Breast epithelium (tissue), 3 donors: ENCODE results near the gene MAPK10.

Source experiments
- POLR2A ChIP-seq: fragments of 450-650 bp; IDR thresholded peaks from one replicate; pipeline ENCODE4 v1.6.1; 2016; ENCODE audit warnings: antibody characterized with exemption, mild to moderate bottlenecking, moderate library complexity
- TF ChIP-seq, protein P1 (sequence below), 3 donors: fragments of 450-650 bp; IDR thresholded peaks; one replicate each; pipeline ENCODE4 v1.5.1; 2016 to 2017; ENCODE audit warnings: antibody characterized with exemption in 3 of 3, mild to moderate bottlenecking in 3 of 3, moderate library complexity in 3 of 3

DNA sequence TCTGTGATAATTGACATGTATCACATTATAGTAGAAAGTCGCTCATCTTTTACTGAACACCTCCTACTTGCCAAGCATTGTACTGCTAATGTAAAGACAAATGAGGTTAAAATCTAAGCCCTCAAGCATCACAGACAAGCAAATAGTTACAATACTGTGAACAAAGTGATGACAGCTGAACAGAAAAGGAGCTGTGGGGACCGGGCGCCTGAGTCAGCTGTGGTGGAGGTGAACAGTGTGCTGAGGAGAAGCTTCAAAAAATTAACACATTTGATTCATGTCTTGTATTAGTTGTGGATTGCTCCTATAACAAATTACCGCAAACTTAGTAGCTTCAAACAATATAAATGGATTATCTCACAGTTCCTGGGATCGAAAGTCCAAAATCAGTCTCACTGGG is 124.3 kb downstream of the MAPK10 start:
- TF ChIP-seq, protein P1, sequence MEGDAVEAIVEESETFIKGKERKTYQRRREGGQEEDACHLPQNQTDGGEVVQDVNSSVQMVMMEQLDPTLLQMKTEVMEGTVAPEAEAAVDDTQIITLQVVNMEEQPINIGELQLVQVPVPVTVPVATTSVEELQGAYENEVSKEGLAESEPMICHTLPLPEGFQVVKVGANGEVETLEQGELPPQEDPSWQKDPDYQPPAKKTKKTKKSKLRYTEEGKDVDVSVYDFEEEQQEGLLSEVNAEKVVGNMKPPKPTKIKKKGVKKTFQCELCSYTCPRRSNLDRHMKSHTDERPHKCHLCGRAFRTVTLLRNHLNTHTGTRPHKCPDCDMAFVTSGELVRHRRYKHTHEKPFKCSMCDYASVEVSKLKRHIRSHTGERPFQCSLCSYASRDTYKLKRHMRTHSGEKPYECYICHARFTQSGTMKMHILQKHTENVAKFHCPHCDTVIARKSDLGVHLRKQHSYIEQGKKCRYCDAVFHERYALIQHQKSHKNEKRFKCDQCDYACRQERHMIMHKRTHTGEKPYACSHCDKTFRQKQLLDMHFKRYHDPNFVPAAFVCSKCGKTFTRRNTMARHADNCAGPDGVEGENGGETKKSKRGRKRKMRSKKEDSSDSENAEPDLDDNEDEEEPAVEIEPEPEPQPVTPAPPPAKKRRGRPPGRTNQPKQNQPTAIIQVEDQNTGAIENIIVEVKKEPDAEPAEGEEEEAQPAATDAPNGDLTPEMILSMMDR (IDR thresholded peaks at IDR 0.05), result no peak
- no peak for TF ChIP-seq POLR2A
